GM18508 (cell line): Measurements from ENCODE around the gene TRIML2.
"Not testable (repeated sequence)": the region's sequence is repeated elsewhere in the genome, so short reads cannot be mapped to it uniquely, and the experiment has no call there.

Source experiments
- ATAC-seq: cut with Tn5 transposase; IDR thresholded peaks from one replicate; pipeline ENCODE4 v1.9.1; 2021; ENCODE audit warnings: moderate number of reproducible peaks; ENCODE audit not compliant: insufficient read depth, unreplicated experiment

The TRIML2 gene

DNA sequence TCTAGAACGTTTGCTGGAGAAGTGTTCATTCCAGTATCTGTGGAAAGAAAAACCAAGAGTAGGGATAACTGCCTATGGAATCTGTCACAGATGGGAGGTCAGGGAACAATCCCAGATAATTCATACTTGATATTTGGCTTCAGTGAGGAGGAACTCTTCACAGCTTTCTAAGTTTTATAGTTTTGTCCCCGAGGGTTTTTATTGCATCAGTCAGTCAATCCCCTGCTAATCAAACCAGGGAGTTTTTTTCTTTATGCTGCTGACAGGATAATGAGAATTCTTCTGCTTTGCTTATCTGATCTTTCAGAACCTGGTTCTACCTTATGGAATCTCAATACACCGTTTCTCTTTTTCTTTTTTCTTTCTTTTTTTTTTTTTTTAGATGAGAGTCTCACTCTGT is 633 bp upstream of the TRIML2 start:
- ATAC-seq, result no peak

GRCh38 chr4:188107931-188108843 is 1.2 kb downstream of the TRIML2 start:
- no peak for ATAC-seq

DNA sequence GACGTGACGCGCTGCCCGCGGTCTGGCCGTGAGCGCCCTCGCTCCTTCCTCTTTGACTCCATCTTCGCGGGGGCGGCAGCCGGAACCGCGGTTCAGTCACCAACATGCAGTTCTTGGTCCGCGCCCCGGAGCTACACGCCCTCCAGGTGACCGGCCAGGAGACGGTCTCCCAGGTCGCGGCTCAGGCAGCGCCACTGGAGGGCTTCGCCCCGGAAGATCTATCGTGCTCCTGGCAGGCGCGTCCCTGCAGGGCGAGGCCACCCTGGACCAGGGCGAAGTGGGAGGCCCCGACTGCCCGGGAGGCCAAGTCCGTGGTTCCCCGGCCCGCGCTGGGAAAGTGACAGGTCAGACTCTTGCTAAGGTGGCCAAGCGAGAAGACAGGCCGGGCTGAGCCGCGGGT is 2.9 kb downstream of the TRIML2 start:
- ATAC-seq, result no peak

GRCh38 chr4:188092824-188093223 is 16.6 kb downstream of the TRIML2 start:
- ATAC-seq, result no peak

GRCh38 chr4:188086858-188087257 is 22.5 kb downstream of the TRIML2 start:
- ATAC-seq, result no peak

DNA sequence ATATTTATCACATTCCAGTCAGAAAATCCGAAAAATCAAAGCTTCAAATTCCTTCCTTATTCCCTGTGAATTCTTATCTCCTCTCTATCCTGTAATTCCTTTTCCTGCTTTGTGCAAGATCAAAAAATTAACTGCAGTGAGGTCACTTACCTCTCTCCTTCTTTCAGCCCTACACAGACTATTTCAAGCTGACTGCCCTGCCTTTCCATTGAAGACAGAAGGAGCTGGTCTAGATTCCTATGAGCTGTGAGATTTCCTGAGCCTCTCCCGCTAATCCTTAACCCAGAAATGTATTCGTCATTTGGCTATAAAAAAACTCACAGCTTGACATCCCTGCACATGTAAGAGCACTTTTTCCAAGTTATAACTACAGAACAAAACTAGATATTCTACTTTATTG is 26.6 kb downstream of the TRIML2 start:
- ATAC-seq, result no peak

DNA sequence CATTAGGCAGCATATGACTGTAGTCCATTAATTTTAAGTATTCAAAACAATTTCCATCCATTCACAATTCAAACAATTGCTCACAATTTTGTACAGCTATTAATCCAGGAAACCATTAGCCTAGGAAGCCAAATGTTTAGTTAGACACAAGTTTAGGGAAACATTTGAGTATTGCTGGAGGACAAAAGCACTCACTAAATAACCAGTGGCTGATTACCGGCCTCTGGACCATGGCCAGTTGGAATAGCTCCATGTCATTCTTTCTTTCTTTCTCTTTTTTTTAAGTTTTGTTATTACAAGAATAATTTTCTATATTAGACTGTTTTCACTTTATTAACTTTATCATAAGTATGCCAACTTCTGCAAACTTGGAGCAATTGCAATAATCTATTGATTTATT is 31.3 kb downstream of the TRIML2 start:
- no peak for ATAC-seq

DNA sequence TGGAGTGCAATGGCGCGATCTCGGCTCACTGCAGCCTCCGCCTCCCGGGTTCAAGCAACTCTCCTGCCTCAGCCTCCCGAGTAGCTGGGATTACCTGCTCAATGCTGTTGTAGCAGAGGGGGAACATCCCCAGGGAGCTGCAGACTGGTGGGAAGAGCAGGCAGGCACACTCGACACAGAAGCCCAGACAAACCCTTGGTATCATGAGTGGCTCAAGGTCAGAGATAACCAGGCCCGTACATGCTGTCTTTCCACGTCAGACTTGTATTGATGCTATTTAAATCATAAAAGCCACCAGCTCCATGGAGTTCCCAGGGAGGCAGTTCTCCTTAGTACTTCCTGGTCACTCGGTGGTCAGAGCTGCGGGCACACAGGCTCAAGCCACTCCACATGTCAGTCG is 33.2 kb downstream of the TRIML2 start:
- ATAC-seq, result no peak

DNA sequence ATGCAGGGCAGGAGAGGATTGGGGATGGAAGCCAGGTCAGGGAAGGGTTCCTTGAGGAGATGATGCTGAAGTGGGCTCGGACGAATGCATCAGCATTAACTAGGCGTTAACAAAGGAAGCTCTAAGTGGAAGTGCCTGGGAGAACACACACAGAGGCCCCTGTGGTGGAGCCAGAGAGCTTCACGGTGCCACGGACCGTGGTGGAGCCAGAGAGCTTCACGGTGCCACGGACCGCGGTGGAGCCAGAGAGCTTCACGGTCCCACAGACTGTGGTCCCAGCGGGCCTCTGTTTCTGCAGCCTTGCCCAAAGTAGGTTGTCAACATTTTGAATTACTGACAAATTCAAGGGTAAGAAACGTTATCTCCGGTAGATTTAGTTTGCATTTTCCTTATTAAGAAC is 48.3 kb downstream of the TRIML2 start:
- no peak for ATAC-seq

- no peak for ATAC-seq
Observed at GRCh38 chr4:188053302-188053701, 56.1 kb downstream of the TRIML2 start.

DNA sequence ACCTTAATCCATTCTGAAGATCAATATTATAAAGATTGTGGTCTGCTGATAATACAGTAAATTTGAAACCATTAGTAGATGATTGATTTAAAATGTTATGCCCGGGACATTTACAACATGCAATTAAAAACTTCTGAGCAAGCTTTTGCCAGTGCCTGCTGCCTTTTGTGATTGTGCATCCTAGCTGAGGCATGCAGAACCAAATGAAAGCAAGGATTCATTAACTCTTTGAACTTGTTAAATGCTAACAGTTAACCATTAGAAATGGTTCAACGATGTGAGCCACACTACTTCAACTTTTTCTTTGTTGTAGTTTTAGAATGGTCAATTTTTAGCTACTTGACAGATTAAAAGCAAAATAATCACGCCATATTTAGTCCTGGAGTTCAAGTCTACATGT is 62.7 kb downstream of the TRIML2 start:
- no peak for ATAC-seq

DNA sequence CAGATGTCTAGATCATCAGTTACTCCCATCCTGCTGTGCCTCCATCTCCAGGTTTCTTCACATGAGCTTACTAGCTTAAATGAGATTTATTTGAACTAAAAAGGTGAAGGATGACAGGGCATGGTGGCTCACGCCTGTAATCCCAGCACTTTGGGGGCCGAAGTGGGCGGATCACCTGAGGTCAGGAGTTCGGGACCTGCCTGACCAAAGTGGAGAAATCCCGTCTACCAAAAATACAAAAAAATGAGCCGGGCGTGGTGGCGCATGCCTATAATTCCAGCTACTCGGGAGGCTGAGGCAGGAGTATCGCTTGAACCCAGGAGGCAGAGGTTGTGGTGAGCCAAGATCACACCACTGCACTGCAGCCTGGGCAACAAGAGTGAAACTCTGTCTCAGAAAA is 63.9 kb downstream of the TRIML2 start:
- ATAC-seq, result not testable (repeated sequence)

GRCh38 chr4:188043154-188043553 is 66.2 kb downstream of the TRIML2 start:
- ATAC-seq, result no peak

DNA sequence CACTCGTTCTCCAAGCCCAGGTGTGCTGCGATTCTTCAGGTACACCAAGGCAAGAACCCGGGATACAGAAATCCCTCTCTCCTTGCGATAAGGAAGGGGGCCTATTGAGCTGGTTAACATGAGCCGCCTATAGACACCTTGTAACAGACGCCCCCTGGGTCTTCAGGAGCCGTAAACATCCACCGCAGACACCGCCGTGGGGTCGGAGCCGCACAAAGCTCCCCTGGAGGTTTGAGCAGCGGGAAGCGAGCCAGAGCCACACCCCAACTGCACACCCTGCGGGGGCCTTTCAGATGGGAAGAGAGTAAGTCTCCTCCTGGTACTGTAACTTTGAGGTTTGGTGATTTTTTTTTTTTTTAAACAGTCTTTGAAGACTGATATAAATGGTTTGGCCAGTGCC is 67.2 kb downstream of the TRIML2 start:
- ATAC-seq, result no peak

DNA sequence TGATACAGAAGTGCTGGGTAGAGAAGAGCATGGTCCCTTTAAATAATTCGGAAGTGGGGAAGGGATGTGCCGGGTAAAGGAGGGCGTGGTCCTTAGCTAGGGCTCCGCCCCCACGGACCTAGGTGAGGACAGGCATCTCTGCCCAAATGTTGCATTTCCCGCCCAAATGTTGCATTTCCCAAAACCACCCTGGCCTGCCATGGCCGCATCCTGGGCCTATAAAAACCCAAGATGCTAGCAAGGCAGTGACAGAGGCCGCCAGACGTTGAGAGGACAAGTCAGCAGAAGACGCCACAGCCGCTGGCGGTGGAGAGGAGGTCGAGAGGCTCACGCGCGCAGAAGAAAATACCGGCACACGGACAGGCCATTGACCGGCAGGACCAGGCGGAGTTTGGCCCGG is 67.7 kb downstream of the TRIML2 start:
- ATAC-seq, result no peak
